CD4-positive, alpha-beta memory T cell (primary cell): ENCODE data around the gene ATP2B2. TPM values are rescaled to one million over a fixed set of nuclear protein-coding genes. Genes with fewer than 3 reads are reported as not detected.

Experiments used
- CTCF ChIA-PET: fragments of 350-600 bp; sonication (Branson Sonifier 250); formaldehyde crosslinking; loops from one replicate; lab custom pipeline; 2021; ENCODE audit warnings: inconsistent platforms; ENCODE audit not compliant: partially characterized antibody; lab: Charles Lee
- POLR2A ChIA-PET: fragments of 350-600 bp; sonication (Branson Sonifier 250); formaldehyde crosslinking; loops from one replicate; lab custom pipeline; 2021; ENCODE audit not compliant: partially characterized antibody; lab: Charles Lee
- DNase-seq, 5 donors: peaks; one replicate each; pipeline versions ENCODE4 v3.0.0 to v3.0.0-alpha.2; 2020 to 2022; ENCODE audit warnings: mixed read lengths in 1 of 5
- H3K27ac ChIP-seq: one replicate; pipeline ENCODE4 v1.7.0; 2013; ENCODE audit warnings: low read depth, low read length
- H3K27me3 ChIP-seq: 2 replicates; pipeline ENCODE4 v1.7.0; 2013; ENCODE audit warnings: mild to moderate bottlenecking, low read length, moderate library complexity; ENCODE audit not compliant: insufficient read depth
- H3K36me3 ChIP-seq: 2 replicates; pipeline ENCODE4 v1.7.0; 2013; ENCODE audit warnings: mild to moderate bottlenecking, low read length, moderate library complexity; ENCODE audit not compliant: insufficient read depth
- H3K4me1 ChIP-seq: 2 replicates; pipeline ENCODE4 v1.7.0; 2013; ENCODE audit warnings: mild to moderate bottlenecking, low read length, moderate library complexity; ENCODE audit not compliant: insufficient read depth
- H3K4me3 ChIP-seq, 2 donors: one replicate each; pipeline ENCODE4 v1.7.0; 2013; ENCODE audit warnings: low read length in 2 of 2, mild to moderate bottlenecking in 1 of 2
- H3K9me3 ChIP-seq, 2 donors: one replicate each; pipeline ENCODE4 v1.7.0; 2013; ENCODE audit warnings: low read length in 2 of 2, control low read depth in 1 of 2; ENCODE audit not compliant: control insufficient read depth in 1 of 2
- H3K27ac Mint-ChIP-seq, 7 donors: one replicate each; pipeline ENCODE4 v1.8.0; 2020 to 2021; ENCODE audit warnings: mixed read lengths in 7 of 7, mild to moderate bottlenecking in 6 of 7, inconsistent platforms in 3 of 7, moderate library complexity in 3 of 7
- H3K27me3 Mint-ChIP-seq, 2 donors: one replicate each; pipeline ENCODE4 v1.8.0; 2020 to 2021; ENCODE audit warnings: mixed read lengths in 2 of 2
- H3K36me3 Mint-ChIP-seq, 2 donors: one replicate each; pipeline ENCODE4 v1.8.0; 2020 to 2021; ENCODE audit warnings: mixed read lengths in 2 of 2, inconsistent platforms in 1 of 2, mild to moderate bottlenecking in 1 of 2
- H3K4me1 Mint-ChIP-seq, 4 donors: one replicate each; pipeline ENCODE4 v1.8.0; 2020 to 2021; ENCODE audit warnings: mixed read lengths in 4 of 4, mild to moderate bottlenecking in 1 of 4
- H3K4me3 Mint-ChIP-seq, 8 donors: one replicate each; pipeline ENCODE4 v1.8.0; 2020 to 2021; ENCODE audit warnings: mixed read lengths in 8 of 8, mild to moderate bottlenecking in 7 of 8, moderate library complexity in 6 of 8, inconsistent platforms in 3 of 8
- H3K9me3 Mint-ChIP-seq, 8 donors: one replicate each; pipeline ENCODE4 v1.8.0; 2020 to 2021; ENCODE audit warnings: mixed read lengths in 8 of 8, mild to moderate bottlenecking in 5 of 8, inconsistent platforms in 3 of 8, moderate library complexity in 1 of 8
- intact Hi-C: fragments of 100-400 bp; cut with micrococcal nuclease; formaldehyde crosslinking; loops from one replicate; pipeline ENCODE4 v1.15.1; 2023
- polyA plus RNA-seq, 2 donors: library from polyadenylated mRNA; unstranded; fragments of 300-500 nt; fragmentation: Illumina TruSeq; gene quantifications; one replicate each; pipeline ENCODE4 v1.2.3, GENCODE V29; 2021
- total RNA-seq, 2 experiments: library from RNA; stranded (reverse); gene quantifications; one replicate each; pipeline ENCODE4 v1.2.3, GENCODE V29; 2021

The ATP2B2 gene
- total and polyA plus RNA-seq, 4 experiments from 2014 or later, result not detected

DNA sequence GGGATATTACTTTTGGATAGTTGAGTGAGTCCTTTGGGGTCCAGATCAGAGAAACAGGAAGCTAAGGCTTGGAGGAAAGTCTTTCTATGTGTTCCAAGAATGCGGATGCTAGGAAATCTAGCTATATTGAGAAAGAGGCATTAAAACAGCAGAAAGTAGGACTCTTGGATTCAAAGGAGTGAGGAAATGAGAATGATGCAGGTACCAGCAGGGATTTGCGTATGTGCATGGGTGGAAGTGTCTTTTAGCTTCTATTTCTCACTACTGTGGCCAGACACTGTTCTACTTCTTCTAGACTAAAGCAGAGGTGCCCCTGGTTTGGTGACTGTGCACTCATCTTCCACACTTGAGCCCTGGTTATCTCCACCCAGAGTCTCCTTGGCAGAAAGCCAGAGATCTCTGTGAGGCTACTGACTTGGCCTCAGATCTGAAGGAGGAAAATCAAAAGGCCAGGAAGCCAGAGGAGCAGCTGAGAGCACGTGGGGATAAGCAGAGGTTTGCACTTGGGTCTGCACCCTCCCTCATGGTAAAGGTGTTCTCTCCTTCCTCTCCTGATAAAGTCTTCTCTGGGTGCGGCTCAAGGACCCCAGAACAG lies 44.3 kb downstream of the ATP2B2 start:
- H3K27ac Mint-ChIP-seq, result no peak overlapping the region
- CTCF ChIA-PET, result interaction anchor here (1.7 kb wide), 1 partner anchor 117 kb away, joined by 4 read pairs; no protein-coding TSS in a partner anchor
- H3K27me3 ChIP-seq, result no peaks in the 10 kb centered on the region
- POLR2A ChIA-PET, result no interaction called here
- H3K27ac ChIP-seq, result no peak overlapping the region
- H3K36me3 Mint-ChIP-seq, result no peaks in the 10 kb centered on the region
- no peaks in the 10 kb centered on the region for H3K4me1 ChIP-seq
- peaks cover 0 to 8% of the 10 kb centered on the region in 2 donors for H3K27me3 Mint-ChIP-seq
- H3K4me3 Mint-ChIP-seq, result no peak overlapping the region
- intact Hi-C loops, result no loop called here
- no peaks in the 10 kb centered on the region for H3K9me3 ChIP-seq
- no peaks in the 10 kb centered on the region for H3K36me3 ChIP-seq
- H3K9me3 Mint-ChIP-seq, result peaks cover 0 to 3% (median 0%) of the 10 kb centered on the region in 8 donors
- DNase-seq, result no peak
- peaks cover 0 to 1% (median 0%) of the 10 kb centered on the region in 4 donors for H3K4me1 Mint-ChIP-seq
- H3K4me3 ChIP-seq, result no peak overlapping the region

DNA sequence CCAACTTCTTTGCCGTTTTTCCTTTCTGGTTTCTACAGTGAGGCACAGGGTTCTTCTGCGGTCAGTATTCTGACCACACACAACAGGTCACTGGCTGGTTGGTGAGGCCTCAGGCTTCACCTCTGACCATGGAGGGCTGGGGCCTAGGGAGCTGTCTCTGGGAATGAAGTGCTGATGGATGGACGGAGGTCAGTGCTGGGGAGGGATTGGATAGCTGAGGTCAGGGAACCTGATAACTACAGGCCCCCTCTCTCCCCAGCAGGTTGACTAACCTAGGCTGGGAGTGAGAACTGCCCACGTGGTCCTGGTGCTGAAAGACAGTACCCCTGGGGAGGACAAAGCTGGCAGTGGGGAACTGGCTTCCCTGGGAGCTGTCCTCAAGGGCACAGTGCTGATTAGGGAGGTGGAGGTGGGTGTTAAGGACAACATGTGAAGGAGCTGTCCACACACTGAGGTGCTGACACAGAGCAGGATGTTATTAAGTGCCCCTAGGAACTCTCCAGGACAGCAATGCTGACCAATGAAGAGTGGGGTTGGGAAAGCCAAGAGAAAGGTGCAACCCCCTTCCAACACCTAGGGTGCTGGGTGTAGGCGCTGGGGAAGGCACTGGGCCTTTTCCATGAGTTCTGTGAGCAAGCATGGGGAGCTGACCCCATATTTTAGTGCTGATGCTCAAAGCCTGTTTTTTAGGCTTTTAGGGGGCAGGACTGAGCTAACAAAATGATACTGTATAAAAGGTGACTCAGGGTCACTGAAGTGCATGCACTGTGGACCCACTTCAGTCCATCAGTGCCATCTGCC lies 45.2 kb downstream of the ATP2B2 start:
- H3K4me3 Mint-ChIP-seq, result no peak overlapping the region
- Histone ChIP-seq H3K27ac (no peak overlapping the region), H3K36me3 (no peaks in the 10 kb centered on the region), H3K4me1 (no peaks in the 10 kb centered on the region), H3K27me3 (no peaks in the 10 kb centered on the region), H3K4me3 (no peak overlapping the region), H3K9me3 (no peaks in the 10 kb centered on the region)
- peaks cover 0 to 3% (median 0%) of the 10 kb centered on the region in 8 donors for H3K9me3 Mint-ChIP-seq
- POLR2A ChIA-PET, result no interaction called here
- no peak overlapping the region for H3K27ac Mint-ChIP-seq
- no peaks in the 10 kb centered on the region for H3K36me3 Mint-ChIP-seq
- H3K4me1 Mint-ChIP-seq, result peaks cover 0 to 1% (median 0%) of the 10 kb centered on the region in 4 donors
- H3K27me3 Mint-ChIP-seq, result peaks cover 0 to 10% of the 10 kb centered on the region in 2 donors
- peak; percentile 47 to 80 (median 57) for DNase-seq
- intact Hi-C loops, result no loop called here
- CTCF ChIA-PET, result interaction anchor here (1.7 kb wide), 1 partner anchor 116 kb away, joined by 4 read pairs; no protein-coding TSS in a partner anchor

GRCh38 chr3:10457560-10457959 lies 47.8 kb downstream of the ATP2B2 start:
- Mint-ChIP-seq H3K9me3 (peaks cover 0 to 3% (median 0%) of the 10 kb centered on the region in 8 donors), H3K27me3 (peaks cover 3 to 17% of the 10 kb centered on the region in 2 donors), H3K4me3 (no peak overlapping the region), H3K27ac (no peak overlapping the region), H3K36me3 (no peaks in the 10 kb centered on the region), H3K4me1 (peaks cover 0 to 2% (median under 1%) of the 10 kb centered on the region in 4 donors)
- CTCF ChIA-PET, result no interaction called here
- intact Hi-C loops, result no loop called here
- H3K9me3 ChIP-seq, result no peaks in the 10 kb centered on the region
- POLR2A ChIA-PET, result no interaction called here
- no peak overlapping the region for H3K27ac ChIP-seq
- DNase-seq, result no peak
- no peaks in the 10 kb centered on the region for H3K27me3 ChIP-seq
- no peak overlapping the region for H3K4me3 ChIP-seq
- no peaks in the 10 kb centered on the region for H3K36me3 ChIP-seq
- H3K4me1 ChIP-seq, result no peaks in the 10 kb centered on the region

- H3K27ac ChIP-seq, result no peak overlapping the region
- no peaks in the 10 kb centered on the region for H3K27me3 ChIP-seq
- Mint-ChIP-seq H3K9me3 (peaks cover 0 to 3% (median 0%) of the 10 kb centered on the region in 8 donors), H3K4me3 (no peak overlapping the region), H3K27ac (no peak overlapping the region), H3K4me1 (peaks cover 0 to 2% (median under 1%) of the 10 kb centered on the region in 4 donors), H3K36me3 (no peaks in the 10 kb centered on the region), H3K27me3 (peaks cover 4 to 20% of the 10 kb centered on the region in 2 donors)
- H3K4me1 ChIP-seq, result no peaks in the 10 kb centered on the region
- intact Hi-C loops, result no loop called here
- no peak overlapping the region for H3K4me3 ChIP-seq
- no peak for DNase-seq
- no peaks in the 10 kb centered on the region for H3K36me3 ChIP-seq
- no peaks in the 10 kb centered on the region for H3K9me3 ChIP-seq
- ChIA-PET POLR2A (no interaction called here), CTCF (interaction anchor here (0.9 kb wide), 1 partner anchor 20 kb away, joined by 3 read pairs; no protein-coding TSS in a partner anchor)
Measured at GRCh38 chr3:10456981-10457380, 48.4 kb downstream of the ATP2B2 start.

GRCh38 chr3:10455545-10455914 lies 49.9 kb downstream of the ATP2B2 start:
- peak overlapping the region in 1 of 7 donors; percentile 54 for H3K27ac Mint-ChIP-seq
- no peaks in the 10 kb centered on the region for H3K36me3 Mint-ChIP-seq
- no peaks in the 10 kb centered on the region for H3K36me3 ChIP-seq
- no peak for DNase-seq
- no peak overlapping the region for H3K4me3 Mint-ChIP-seq
- no peak overlapping the region for H3K4me3 ChIP-seq
- ChIA-PET CTCF (no interaction called here), POLR2A (no interaction called here)
- intact Hi-C loops, result no loop called here
- H3K27me3 ChIP-seq, result no peaks in the 10 kb centered on the region
- H3K9me3 Mint-ChIP-seq, result peaks cover 0 to 3% (median 0%) of the 10 kb centered on the region in 8 donors
- peaks cover 0 to 2% (median 0%) of the 10 kb centered on the region in 4 donors for H3K4me1 Mint-ChIP-seq
- peaks cover 9 to 27% of the 10 kb centered on the region in 2 donors for H3K27me3 Mint-ChIP-seq
- H3K27ac ChIP-seq, result no peak overlapping the region
- H3K4me1 ChIP-seq, result no peaks in the 10 kb centered on the region
- no peaks in the 10 kb centered on the region for H3K9me3 ChIP-seq

DNA sequence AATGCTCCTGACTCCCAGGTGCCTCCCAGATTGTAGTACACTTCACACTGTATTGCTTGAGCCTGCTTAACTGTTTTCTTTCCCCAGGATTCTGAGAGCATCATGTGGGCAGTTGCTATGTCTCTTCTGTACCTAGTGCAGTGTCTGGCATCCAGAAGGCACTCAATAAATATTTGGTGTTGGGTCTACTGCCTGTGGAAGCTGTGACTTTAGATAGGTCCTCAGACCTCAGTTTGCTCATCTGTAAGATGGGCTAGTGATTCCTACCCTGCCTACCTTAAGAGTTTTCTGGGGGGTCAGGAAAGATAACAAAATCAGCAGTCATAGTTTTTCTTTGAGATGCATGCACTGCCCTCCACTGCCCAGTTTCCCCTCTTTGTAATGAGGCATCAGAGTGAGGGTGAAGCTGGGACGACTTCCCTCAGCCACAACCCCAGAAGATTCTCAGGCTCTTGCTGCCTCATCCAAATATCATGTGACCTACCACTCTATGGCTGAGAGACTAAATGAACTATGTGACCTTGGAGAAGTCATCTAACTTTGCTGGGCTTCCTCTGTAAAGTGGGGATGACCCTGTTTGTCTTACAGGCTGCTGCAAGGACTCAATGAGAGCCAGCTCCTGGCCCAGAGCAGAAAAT lies 50.4 kb downstream of the ATP2B2 start:
- no peaks in the 10 kb centered on the region for H3K4me1 ChIP-seq
- Mint-ChIP-seq H3K4me3 (no peak overlapping the region), H3K27ac (no peak overlapping the region), H3K4me1 (peaks cover 0 to 2% (median 0%) of the 10 kb centered on the region in 4 donors), H3K36me3 (no peaks in the 10 kb centered on the region), H3K27me3 (peaks cover 9 to 27% of the 10 kb centered on the region in 2 donors), H3K9me3 (peaks cover 0 to 3% (median 0%) of the 10 kb centered on the region in 8 donors)
- no peaks in the 10 kb centered on the region for H3K27me3 ChIP-seq
- H3K9me3 ChIP-seq, result no peaks in the 10 kb centered on the region
- POLR2A ChIA-PET, result no interaction called here
- CTCF ChIA-PET, result no interaction called here
- no peak overlapping the region for H3K4me3 ChIP-seq
- intact Hi-C loops, result no loop called here
- H3K36me3 ChIP-seq, result no peaks in the 10 kb centered on the region
- no peak for DNase-seq
- H3K27ac ChIP-seq, result no peak overlapping the region
